GM21390 (cell line): ENCODE data around the gene TEAD4.

Source experiments
- ATAC-seq: cut with Tn5 transposase; IDR thresholded peaks from one replicate; pipeline ENCODE4 v1.9.1; 2021; ENCODE audit not compliant: unreplicated experiment

TEAD4 gene

GRCh38 chr12:2960390-2960956, 1.3 kb downstream of the TEAD4 start:
- no peak for ATAC-seq

GRCh38 chr12:2960996-2961616, 1.9 kb downstream of the TEAD4 start:
- no peak for ATAC-seq

- no peak for ATAC-seq
These were observed 2.5 kb downstream of the TEAD4 start for GRCh38 chr12:2961705-2962104.

GRCh38 chr12:2963154-2963759, 4.1 kb downstream of the TEAD4 start:
- no peak for ATAC-seq

- ATAC-seq, result no peak
These were observed 4.6 kb downstream of the TEAD4 start for GRCh38 chr12:2963760-2964292.

- no peak for ATAC-seq
These were observed 8.5 kb downstream of the TEAD4 start for GRCh38 chr12:2967651-2968050.

- ATAC-seq, result no peak
These were observed 11.5 kb downstream of the TEAD4 start for GRCh38 chr12:2970744-2971143.

GRCh38 chr12:2973566-2973965, 14.4 kb downstream of the TEAD4 start:
- no peak for ATAC-seq

GRCh38 chr12:2974560-2974971, 15.4 kb downstream of the TEAD4 start:
- ATAC-seq, result no peak

- no peak for ATAC-seq
These were observed 17.4 kb downstream of the TEAD4 start for GRCh38 chr12:2976581-2976996.

GRCh38 chr12:2977776-2978175, 18.6 kb downstream of the TEAD4 start:
- no peak for ATAC-seq

GRCh38 chr12:2979806-2980205, 20.6 kb downstream of the TEAD4 start:
- no peak for ATAC-seq

- ATAC-seq, result no peak
These were observed 21.4 kb downstream of the TEAD4 start for GRCh38 chr12:2980630-2981029.

- ATAC-seq, result no peak
These were observed 23.2 kb downstream of the TEAD4 start for GRCh38 chr12:2982361-2982760.

- ATAC-seq, result no peak
These were observed 25.1 kb downstream of the TEAD4 start for GRCh38 chr12:2984249-2984648.

GRCh38 chr12:2984698-2985097, 25.5 kb downstream of the TEAD4 start:
- no peak for ATAC-seq

GRCh38 chr12:2986876-2987275, 27.7 kb downstream of the TEAD4 start:
- no peak for ATAC-seq

GRCh38 chr12:2988494-2988893, 29.3 kb downstream of the TEAD4 start:
- no peak for ATAC-seq

- ATAC-seq, result no peak
These were observed 33.5 kb downstream of the TEAD4 start for GRCh38 chr12:2992724-2993123.

- no peak for ATAC-seq
These were observed 38.9 kb downstream of the TEAD4 start for GRCh38 chr12:2997989-2998670.

GRCh38 chr12:2998789-2999264, 39.6 kb downstream of the TEAD4 start:
- no peak for ATAC-seq
